ENCODE measurements around the gene BCAR3. TPM values are rescaled to one million over a fixed set of nuclear protein-coding genes. Genes with fewer than 3 reads are reported as not detected.

The BCAR3 gene
- total and polyA plus RNA-seq, 4 donors = 12.2 to 33.3 (median 18.2) TPM

DNA sequence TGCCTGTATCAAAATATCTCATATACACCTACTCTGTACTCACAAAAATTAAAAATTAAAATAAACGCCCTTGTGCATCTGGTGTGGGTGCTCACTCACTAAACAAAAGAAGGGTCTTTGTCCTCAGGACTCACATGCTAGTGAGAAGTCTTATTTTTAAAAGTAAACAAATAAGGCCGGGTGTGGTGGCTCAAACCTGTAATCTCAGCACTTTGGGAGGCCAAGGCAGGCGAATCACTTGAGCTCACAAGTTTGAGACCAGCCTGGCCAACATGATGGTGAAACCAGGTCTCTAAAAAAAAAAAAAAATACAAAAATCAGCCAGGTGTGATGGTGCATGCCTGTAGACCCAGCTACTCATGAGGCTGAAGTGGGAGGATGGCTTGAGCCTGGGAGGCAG, 51.5 kb downstream of the BCAR3 start:
- no peak overlapping the region for H3K4me3 ChIP-seq
- no peaks in the 10 kb centered on the region for H3K9me3 ChIP-seq (ENCODE audit: control insufficient read depth in 4 of 4, insufficient read depth in 3 of 4, low read length in 3 of 4)
- H3K36me3 ChIP-seq (ENCODE audit: control insufficient read depth in 4 of 4, insufficient read depth in 4 of 4, low read length in 4 of 4) = peaks cover 0 to 5% (median 2%) of the 10 kb centered on the region in 4 donors
- no peak for DNase-seq
- H3K4me1 ChIP-seq (ENCODE audit: control insufficient read depth in 5 of 5, insufficient read depth in 5 of 5, low read length in 5 of 5) = peaks cover 3 to 17% (median 4%) of the 10 kb centered on the region in 5 donors
- H3K27me3 ChIP-seq (ENCODE audit: control insufficient read depth in 3 of 3, insufficient read depth in 3 of 3, low read length in 2 of 3) = no peaks in the 10 kb centered on the region
- H3K9ac ChIP-seq (ENCODE audit: insufficient read depth in 1 of 2, low read length in 2 of 2) = no peak overlapping the region
- 80 to 94% methylated on average over 3 of the region's 3 CpGs for WGBS, 2 donors
- ATAC-seq (ENCODE audit: insufficient read depth, low FRiP score) = no peak
- no peak for TF ChIP-seq CTCF (IDR thresholded peaks at IDR 0.05; ENCODE audit: control extremely low read depth, extremely low read depth)
- no peak overlapping the region for H3K27ac ChIP-seq (ENCODE audit: low read depth in 1 of 2, low read length in 1 of 2)

- Histone ChIP-seq H3K36me3 (ENCODE audit: control insufficient read depth in 4 of 4, insufficient read depth in 4 of 4, low read length in 4 of 4) (peaks cover 0 to 5% (median 1%) of the 10 kb centered on the region in 4 donors), H3K9ac (ENCODE audit: insufficient read depth in 1 of 2, low read length in 2 of 2) (no peak overlapping the region), H3K27me3 (ENCODE audit: control insufficient read depth in 3 of 3, insufficient read depth in 3 of 3, low read length in 2 of 3) (no peaks in the 10 kb centered on the region), H3K4me1 (ENCODE audit: control insufficient read depth in 5 of 5, insufficient read depth in 5 of 5, low read length in 5 of 5) (peaks cover 3 to 17% (median 8%) of the 10 kb centered on the region in 5 donors), H3K9me3 (ENCODE audit: control insufficient read depth in 4 of 4, insufficient read depth in 3 of 4, low read length in 3 of 4) (no peaks in the 10 kb centered on the region), H3K4me3 (no peak overlapping the region), H3K27ac (ENCODE audit: low read depth in 1 of 2, low read length in 1 of 2) (no peak overlapping the region)
- 56 to 62% methylated on average over 9 of the region's 9 CpGs for WGBS, 2 donors
- DNase-seq (peak; percentile 66 to 88 (median 83)), ATAC-seq (ENCODE audit: insufficient read depth, low FRiP score) (peak; percentile 69)
- TF ChIP-seq CTCF (IDR thresholded peaks at IDR 0.05; ENCODE audit: control extremely low read depth, extremely low read depth) = peak; percentile 86
Observed at GRCh38 chr1:93629101-93630059, 52.3 kb downstream of the BCAR3 start.

GRCh38 chr1:93628681-93629080, 53.0 kb downstream of the BCAR3 start:
- Histone ChIP-seq H3K27ac (ENCODE audit: low read depth in 1 of 2, low read length in 1 of 2) (peak overlapping the region in 1 of 2 donors; percentile 21), H3K4me3 (no peak overlapping the region), H3K9ac (ENCODE audit: insufficient read depth in 1 of 2, low read length in 2 of 2) (no peak overlapping the region), H3K27me3 (ENCODE audit: control insufficient read depth in 3 of 3, insufficient read depth in 3 of 3, low read length in 2 of 3) (no peaks in the 10 kb centered on the region), H3K36me3 (ENCODE audit: control insufficient read depth in 4 of 4, insufficient read depth in 4 of 4, low read length in 4 of 4) (peaks cover 0 to 5% (median 1%) of the 10 kb centered on the region in 4 donors), H3K9me3 (ENCODE audit: control insufficient read depth in 4 of 4, insufficient read depth in 3 of 4, low read length in 3 of 4) (no peaks in the 10 kb centered on the region), H3K4me1 (ENCODE audit: control insufficient read depth in 5 of 5, insufficient read depth in 5 of 5, low read length in 5 of 5) (peaks cover 3 to 17% (median 8%) of the 10 kb centered on the region in 5 donors)
- no peak for TF ChIP-seq CTCF (IDR thresholded peaks at IDR 0.05; ENCODE audit: control extremely low read depth, extremely low read depth)
- 91 to 95% methylated on average over 3 of the region's 3 CpGs for WGBS, 2 donors
- no peak for ATAC-seq (ENCODE audit: insufficient read depth, low FRiP score)
- no peak for DNase-seq
